ENCODE data around the gene DTX4.

DTX4 gene

GRCh38 chr11:59240322-59240721 is 68.4 kb downstream of the DTX4 start:
- no peaks in the 10 kb centered on the region; the same call in 1 of the 2 replicates for H3K9me3 ChIP-seq (ENCODE audit: control insufficient read depth, insufficient read depth, low read length)
- no peak overlapping the region for H3K9ac ChIP-seq (ENCODE audit: low read depth, low read length)
- no peaks in the 10 kb centered on the region for H3K36me3 ChIP-seq (ENCODE audit: insufficient read depth, low read length)
- no peaks in the 10 kb centered on the region for H3K4me1 ChIP-seq (ENCODE audit: insufficient read depth, low read length)

- no peaks in the 10 kb centered on the region for H3K36me3 ChIP-seq (ENCODE audit: insufficient read depth, low read length)
- H3K9me3 ChIP-seq (ENCODE audit: control insufficient read depth, insufficient read depth, low read length): no peaks in the 10 kb centered on the region; the same call in 1 of the 2 replicates
- no peaks in the 10 kb centered on the region for H3K4me1 ChIP-seq (ENCODE audit: insufficient read depth, low read length)
- H3K9ac ChIP-seq (ENCODE audit: low read depth, low read length): no peak overlapping the region
These were observed 71.7 kb downstream of the DTX4 start for GRCh38 chr11:59243633-59244032.

GRCh38 chr11:59247531-59248227 is 75.7 kb downstream of the DTX4 start:
- no peaks in the 10 kb centered on the region; the same call in 1 of the 2 replicates for H3K9me3 ChIP-seq (ENCODE audit: control insufficient read depth, insufficient read depth, low read length)
- H3K9ac ChIP-seq (ENCODE audit: low read depth, low read length): no peak overlapping the region
- no peaks in the 10 kb centered on the region for H3K36me3 ChIP-seq (ENCODE audit: insufficient read depth, low read length)
- no peaks in the 10 kb centered on the region for H3K4me1 ChIP-seq (ENCODE audit: insufficient read depth, low read length)

- Histone ChIP-seq H3K9ac (ENCODE audit: low read depth, low read length) (no peak overlapping the region), H3K36me3 (ENCODE audit: insufficient read depth, low read length) (no peaks in the 10 kb centered on the region)
These were observed 77.6 kb downstream of the DTX4 start for GRCh38 chr11:59249535-59249934.

GRCh38 chr11:59253001-59253400 is 81.1 kb downstream of the DTX4 start:
- Histone ChIP-seq H3K36me3 (ENCODE audit: insufficient read depth, low read length) (no peaks in the 10 kb centered on the region), H3K4me1 (ENCODE audit: insufficient read depth, low read length) (no peaks in the 10 kb centered on the region), H3K9ac (ENCODE audit: low read depth, low read length) (no peak overlapping the region), H3K9me3 (ENCODE audit: control insufficient read depth, insufficient read depth, low read length) (no peaks in the 10 kb centered on the region)

More at GRCh38 chr11:59249535-59249934, 77.6 kb downstream of the DTX4 start:
- Histone ChIP-seq H3K4me1 (ENCODE audit: insufficient read depth, low read length) (no peaks in the 10 kb centered on the region), H3K9me3 (ENCODE audit: control insufficient read depth, insufficient read depth, low read length) (no peaks in the 10 kb centered on the region; the same call in 1 of the 2 replicates)

- no peaks in the 10 kb centered on the region for H3K36me3 ChIP-seq (ENCODE audit: insufficient read depth, low read length)
- H3K9ac ChIP-seq (ENCODE audit: low read depth, low read length): no peak overlapping the region
- no peaks in the 10 kb centered on the region for H3K9me3 ChIP-seq (ENCODE audit: control insufficient read depth, insufficient read depth, low read length)
- H3K4me1 ChIP-seq (ENCODE audit: insufficient read depth, low read length): no peaks in the 10 kb centered on the region
These were observed 82.4 kb downstream of the DTX4 start for GRCh38 chr11:59254286-59254685.

- H3K9ac ChIP-seq (ENCODE audit: low read depth, low read length): no peak overlapping the region
- no peaks in the 10 kb centered on the region for H3K9me3 ChIP-seq (ENCODE audit: control insufficient read depth, insufficient read depth, low read length)
- H3K4me1 ChIP-seq (ENCODE audit: insufficient read depth, low read length): no peaks in the 10 kb centered on the region
- H3K36me3 ChIP-seq (ENCODE audit: insufficient read depth, low read length): no peaks in the 10 kb centered on the region
These were observed 83.3 kb downstream of the DTX4 start for GRCh38 chr11:59255281-59255680.
